GM18867 (cell line): ENCODE data around the gene SMIM8.

Source experiments
- ATAC-seq: cut with Tn5 transposase; IDR thresholded peaks from one replicate; pipeline ENCODE4 v1.9.1; 2021; ENCODE audit warnings: mild to moderate bottlenecking, moderate library complexity; ENCODE audit not compliant: unreplicated experiment

SMIM8 gene

GRCh38 chr6:87384038-87384437, 61.6 kb downstream of the SMIM8 start:
- ATAC-seq: no peak

GRCh38 chr6:87384449-87384848, 62.1 kb downstream of the SMIM8 start:
- ATAC-seq: no peak

GRCh38 chr6:87391334-87391733, 68.9 kb downstream of the SMIM8 start:
- ATAC-seq: peak; percentile 62
